Fibroblast of pulmonary artery (primary cell): ENCODE results near the gene NUDT5.
A peak's percentile ranks its signal among the peaks of the same experiment; 100 is the strongest.

Experiments used
- DNase-seq: peaks from one replicate; pipeline ENCODE4 v3.0.0-alpha.2; 2010; ENCODE audit warnings: low read depth
- H3K4me3 ChIP-seq: replicated peaks from 2 replicates; pipeline ENCODE4 v1.5.1; 2011; ENCODE audit warnings: low read depth, mild to moderate bottlenecking, control low read depth, low read length, moderate library complexity
- CTCF ChIP-seq: IDR thresholded peaks from 2 replicates; pipeline ENCODE4 v1.5.1; 2011; ENCODE audit warnings: mild to moderate bottlenecking, control low read depth, low read length, inconsistent platforms; ENCODE audit errors: missing control alignments

NUDT5 gene

GRCh38 chr10:12191715-12192114 is 4.0 kb downstream of the NUDT5 start:
- peak; percentile 45 for DNase-seq
- H3K4me3 ChIP-seq: no peak overlapping the region
- TF ChIP-seq CTCF: no peak

GRCh38 chr10:12189426-12189825 is 6.3 kb downstream of the NUDT5 start:
- TF ChIP-seq CTCF: no peak
- no peak overlapping the region for H3K4me3 ChIP-seq
- DNase-seq: no peak

- TF ChIP-seq CTCF: no peak
- no peak for DNase-seq
- no peak overlapping the region for H3K4me3 ChIP-seq
These were observed 7.0 kb downstream of the NUDT5 start for GRCh38 chr10:12188656-12189055.

GRCh38 chr10:12187321-12187905 is 8.3 kb downstream of the NUDT5 start:
- TF ChIP-seq CTCF: no peak
- no peak overlapping the region for H3K4me3 ChIP-seq
- DNase-seq: no peak

- TF ChIP-seq CTCF: no peak
- H3K4me3 ChIP-seq: no peak overlapping the region
- DNase-seq: no peak
These were observed 9.4 kb downstream of the NUDT5 start for GRCh38 chr10:12186323-12186722.

GRCh38 chr10:12184165-12184564 is 11.5 kb downstream of the NUDT5 start:
- no peak for DNase-seq
- no peak overlapping the region for H3K4me3 ChIP-seq
- TF ChIP-seq CTCF: no peak

GRCh38 chr10:12181065-12181775 is 14.5 kb downstream of the NUDT5 start:
- no peak for DNase-seq
- TF ChIP-seq CTCF: no peak
- H3K4me3 ChIP-seq: no peak overlapping the region
